ENCODE results near the gene KCNQ1. TPM values are rescaled to one million over a fixed set of nuclear protein-coding genes. Genes with fewer than 3 reads are reported as not detected.

Gene KCNQ1
- total and polyA plus RNA-seq, 2 of the 13 experiments (the other 11 are each of a cell fraction or from before 2014, with no cell fraction given): 0.02 to 0.08 TPM

DNA sequence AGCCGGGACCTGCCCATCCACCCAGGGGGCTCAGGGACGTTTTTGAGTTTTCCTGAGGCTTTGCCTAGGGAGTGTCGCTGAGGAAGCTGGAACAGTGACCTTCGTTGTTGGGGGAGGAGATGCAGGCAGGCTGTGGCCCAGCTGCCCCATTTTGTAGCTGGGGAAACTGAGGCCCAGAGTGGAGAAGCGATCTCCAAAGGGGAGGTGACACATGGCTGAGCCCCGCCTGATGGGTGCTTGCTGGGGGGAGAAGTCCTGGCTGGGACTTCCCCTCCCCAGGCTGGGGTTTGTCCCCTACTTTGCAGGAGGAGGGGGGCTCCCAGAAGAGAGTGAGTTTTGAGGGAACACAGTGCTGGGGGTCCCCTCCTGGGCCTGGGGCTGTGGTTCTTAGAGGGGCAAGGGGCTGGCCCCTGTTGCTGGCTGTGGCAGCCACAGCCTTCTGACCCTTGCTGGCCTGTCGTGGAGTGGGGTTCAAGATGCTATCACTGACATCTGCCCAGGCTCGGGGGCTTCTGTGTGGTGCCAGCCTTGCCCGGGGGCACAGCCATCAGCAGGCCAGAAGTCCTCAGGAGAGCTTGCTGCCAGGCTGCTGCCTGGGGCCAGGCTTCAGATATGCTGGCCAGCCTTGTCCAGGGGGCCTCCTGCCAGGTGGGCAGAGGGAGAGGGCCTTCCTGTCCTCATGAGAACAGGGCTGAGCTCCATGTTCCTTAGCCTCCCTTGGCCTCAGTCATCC is 21.4 kb downstream of the KCNQ1 start:
- no peak overlapping the region for H3K9ac ChIP-seq (ENCODE audit: insufficient read depth, low read depth, low read length)
- intact Hi-C loops (cut with micrococcal nuclease; ENCODE audit: unreplicated experiment) (no loop called here), in situ Hi-C loops (cut with HindIII; ENCODE audit: extremely low pct_ligation_motif_present, low pct_unique_long_range_greater_than_20kb) (no loop called here)
- H2AFZ ChIP-seq (ENCODE audit: low read length): no peak overlapping the region
- FAIRE-seq (no peak), ATAC-seq (no peak), DNase-seq (ENCODE audit: low spot score) (no peak)
- no peak overlapping the region for H3K4me3 ChIP-seq (replicated peaks in 1 of 3; ENCODE audit: insufficient read depth in 1 of 3, low read depth in 2 of 3, low read length in 3 of 3)
- no peaks in the 10 kb centered on the region for H3K9me3 ChIP-seq (ENCODE audit: low read length)
- no TSS peak for BruUV-seq (replicated peaks)
- H4K20me1 ChIP-seq (ENCODE audit: insufficient read depth, low read length): no peaks in the 10 kb centered on the region
- WGBS (ENCODE audit: low lambda C conversion rate): 22% methylated on average over 8 of the region's 9 CpGs
- H3K79me2 ChIP-seq (ENCODE audit: insufficient read depth, low read length): no peaks in the 10 kb centered on the region
- peaks cover 14% of the 10 kb centered on the region for H3K4me1 ChIP-seq (ENCODE audit: insufficient read depth, low read length)
- TF ChIP-seq, protein P1, sequence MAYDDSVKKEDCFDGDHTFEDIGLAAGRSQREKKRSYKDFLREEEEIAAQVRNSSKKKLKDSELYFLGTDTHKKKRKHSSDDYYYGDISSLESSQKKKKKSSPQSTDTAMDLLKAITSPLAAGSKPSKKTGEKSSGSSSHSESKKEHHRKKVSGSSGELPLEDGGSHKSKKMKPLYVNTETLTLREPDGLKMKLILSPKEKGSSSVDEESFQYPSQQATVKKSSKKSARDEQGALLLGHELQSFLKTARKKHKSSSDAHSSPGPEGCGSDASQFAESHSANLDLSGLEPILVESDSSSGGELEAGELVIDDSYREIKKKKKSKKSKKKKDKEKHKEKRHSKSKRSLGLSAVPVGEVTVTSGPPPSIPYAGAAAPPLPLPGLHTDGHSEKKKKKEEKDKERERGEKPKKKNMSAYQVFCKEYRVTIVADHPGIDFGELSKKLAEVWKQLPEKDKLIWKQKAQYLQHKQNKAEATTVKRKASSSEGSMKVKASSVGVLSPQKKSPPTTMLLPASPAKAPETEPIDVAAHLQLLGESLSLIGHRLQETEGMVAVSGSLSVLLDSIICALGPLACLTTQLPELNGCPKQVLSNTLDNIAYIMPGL (CRISPR knock-in tag; IDR thresholded peaks at IDR 0.05; ENCODE audit: borderline replicate concordance in 1 of 2, low read depth in 1 of 2): no peak
- no peak for TF ChIP-seq DRAP1 (CRISPR knock-in tag; IDR thresholded peaks at IDR 0.05)
- TF ChIP-seq KDM6A (CRISPR knock-in tag; IDR thresholded peaks at IDR 0.05; ENCODE audit: low read depth): no peak
- TF ChIP-seq GRHL1 (CRISPR knock-in tag; conservative IDR thresholded peaks at IDR 0.05): no peak
- TF ChIP-seq, protein P2, sequence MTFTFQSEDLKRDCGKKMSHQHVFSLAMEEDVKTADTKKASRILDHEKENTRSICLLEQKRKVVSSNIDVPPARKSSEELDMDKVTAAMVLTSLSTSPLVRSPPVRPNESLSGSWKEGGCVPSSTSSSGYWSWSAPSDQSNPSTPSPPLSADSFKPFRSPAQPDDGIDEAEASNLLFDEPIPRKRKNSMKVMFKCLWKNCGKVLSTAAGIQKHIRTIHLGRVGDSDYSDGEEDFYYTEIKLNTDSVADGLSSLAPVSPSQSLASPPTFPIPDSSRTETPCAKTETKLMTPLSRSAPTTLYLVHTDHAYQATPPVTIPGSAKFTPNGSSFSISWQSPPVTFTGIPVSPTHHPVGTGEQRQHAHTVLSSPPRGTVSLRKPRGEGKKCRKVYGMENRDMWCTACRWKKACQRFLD (CRISPR knock-in tag; IDR thresholded peaks at IDR 0.05; ENCODE audit: borderline replicate concordance): no peak
- TF ChIP-seq TBX2 (CRISPR knock-in tag; IDR thresholded peaks at IDR 0.05; ENCODE audit: borderline replicate concordance): no peak
- no peak for TF ChIP-seq ZNF367 (CRISPR knock-in tag; IDR thresholded peaks at IDR 0.05; ENCODE audit: borderline replicate concordance)
- no peak for TF ChIP-seq ZMAT3 (CRISPR knock-in tag; conservative IDR thresholded peaks at IDR 0.05)
- TF ChIP-seq ZNF766 (CRISPR knock-in tag; IDR thresholded peaks at IDR 0.05; ENCODE audit: borderline replicate concordance): no peak
- TF ChIP-seq SSRP1 (CRISPR knock-in tag; IDR thresholded peaks at IDR 0.05): no peak
- TF ChIP-seq PITX1 (CRISPR knock-in tag; IDR thresholded peaks at IDR 0.05): no peak
- no peak for TF ChIP-seq MLLT10 (CRISPR knock-in tag; IDR thresholded peaks at IDR 0.05)
- no peak for TF ChIP-seq FOSL2 (CRISPR knock-in tag; IDR thresholded peaks at IDR 0.05)
- TF ChIP-seq ZNF326 (CRISPR knock-in tag; IDR thresholded peaks at IDR 0.05; ENCODE audit: borderline replicate concordance): no peak
- no peak for TF ChIP-seq MXD1 (CRISPR knock-in tag; IDR thresholded peaks at IDR 0.05)
- TF ChIP-seq TERF1 (CRISPR knock-in tag; IDR thresholded peaks at IDR 0.05): no peak
- H3K27me3 ChIP-seq (ENCODE audit: control insufficient read depth in 1 of 2, insufficient read depth in 2 of 2, low read length in 2 of 2): peaks cover 15 to 79% of the 10 kb centered on the region in 2 experiments
- H3K36me3 ChIP-seq (replicated peaks in 1 of 2; ENCODE audit: control insufficient read depth in 1 of 2, insufficient read depth in 2 of 2, low read length in 2 of 2): no peaks in the 10 kb centered on the region
- ChIA-PET CTCF (ENCODE audit: low intra/inter-chr PET ratio, low total read pairs) (no interaction called here), POLR2A (no interaction called here)
- H3K4me2 ChIP-seq (ENCODE audit: low read depth, low read length): no peak overlapping the region
- no peak overlapping the region for H3K27ac ChIP-seq (ENCODE audit: extremely low read length, insufficient read depth, low read length)

All from HepG2 (cell line).